Measurements from ENCODE around the gene BLTP2.
"Not testable (repeated sequence)": the region's sequence is repeated elsewhere in the genome, so short reads cannot be mapped to it uniquely, and the experiment has no call there.

BLTP2 gene

DNA sequence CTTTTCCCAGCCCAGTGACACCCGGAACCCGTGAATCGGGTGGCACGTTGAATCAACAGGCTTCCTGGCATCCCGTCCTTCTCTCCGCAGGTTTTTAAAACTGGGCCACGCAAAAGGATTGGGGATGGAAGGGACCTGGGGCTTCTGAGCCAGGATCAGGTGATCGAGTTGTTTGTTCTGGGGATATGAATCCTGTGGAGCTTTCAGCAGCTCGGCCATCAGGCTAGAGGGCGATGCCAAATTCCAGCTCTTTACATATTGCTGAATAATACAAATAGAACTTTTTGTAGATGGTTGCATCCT lies 17.5 kb upstream of the BLTP2 start:
- TF ChIP-seq, protein P1, sequence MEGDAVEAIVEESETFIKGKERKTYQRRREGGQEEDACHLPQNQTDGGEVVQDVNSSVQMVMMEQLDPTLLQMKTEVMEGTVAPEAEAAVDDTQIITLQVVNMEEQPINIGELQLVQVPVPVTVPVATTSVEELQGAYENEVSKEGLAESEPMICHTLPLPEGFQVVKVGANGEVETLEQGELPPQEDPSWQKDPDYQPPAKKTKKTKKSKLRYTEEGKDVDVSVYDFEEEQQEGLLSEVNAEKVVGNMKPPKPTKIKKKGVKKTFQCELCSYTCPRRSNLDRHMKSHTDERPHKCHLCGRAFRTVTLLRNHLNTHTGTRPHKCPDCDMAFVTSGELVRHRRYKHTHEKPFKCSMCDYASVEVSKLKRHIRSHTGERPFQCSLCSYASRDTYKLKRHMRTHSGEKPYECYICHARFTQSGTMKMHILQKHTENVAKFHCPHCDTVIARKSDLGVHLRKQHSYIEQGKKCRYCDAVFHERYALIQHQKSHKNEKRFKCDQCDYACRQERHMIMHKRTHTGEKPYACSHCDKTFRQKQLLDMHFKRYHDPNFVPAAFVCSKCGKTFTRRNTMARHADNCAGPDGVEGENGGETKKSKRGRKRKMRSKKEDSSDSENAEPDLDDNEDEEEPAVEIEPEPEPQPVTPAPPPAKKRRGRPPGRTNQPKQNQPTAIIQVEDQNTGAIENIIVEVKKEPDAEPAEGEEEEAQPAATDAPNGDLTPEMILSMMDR (IDR thresholded peaks at IDR 0.05; ENCODE audit: control insufficient read depth, extremely low read depth, insufficient read depth) = no peak
- H3K4me3 ChIP-seq (ENCODE audit: low read depth, low read length) = peak overlapping the region; percentile 89
- no peak for DNase-seq (ENCODE audit: low read depth)

DNA sequence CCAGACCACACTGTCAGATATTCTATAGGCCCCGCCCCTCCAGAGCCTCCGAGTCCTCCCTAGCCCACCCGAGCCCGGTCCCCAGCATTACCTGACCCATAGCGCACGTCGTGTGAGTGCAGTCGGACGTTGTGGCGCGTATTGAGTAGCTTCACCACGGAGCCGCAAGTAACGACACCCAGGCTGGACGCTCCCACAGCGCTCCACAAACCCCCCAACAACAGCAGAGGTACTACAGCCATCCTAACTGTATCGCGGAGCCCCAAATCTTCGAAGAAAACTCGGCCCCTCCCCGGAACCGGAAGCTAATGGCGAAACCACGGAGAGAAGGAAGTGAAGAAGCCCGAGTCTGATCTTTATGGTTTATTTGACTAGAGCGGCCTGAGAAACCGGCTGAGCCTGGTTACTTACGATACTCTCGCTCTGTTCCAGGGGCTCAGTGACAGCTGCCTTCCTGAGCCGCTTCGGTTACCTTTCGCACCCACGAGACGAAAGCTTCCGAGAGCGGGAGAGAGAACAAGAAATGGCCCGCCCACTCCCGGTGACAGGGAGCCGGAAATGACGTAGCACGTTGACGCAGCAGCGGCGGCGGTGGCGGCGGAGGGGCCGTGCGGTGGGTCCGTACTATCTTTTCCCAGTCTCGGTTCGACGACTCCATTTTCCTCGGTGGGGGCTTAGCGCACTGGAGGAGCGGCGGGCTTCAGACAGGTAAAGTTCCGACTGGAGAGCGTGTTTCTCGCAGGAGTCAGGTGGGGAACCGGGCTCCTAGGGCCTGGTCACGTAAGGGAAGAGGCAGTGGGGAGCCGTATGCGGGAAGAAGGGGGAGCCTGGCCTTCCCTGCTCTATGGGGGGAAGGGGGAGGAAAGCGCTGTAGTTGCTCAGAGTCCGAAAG lies 16.9 kb upstream of the BLTP2 start, which contains the start of the genes SDF2 and SUPT6H:
TSS of gene SDF2 (minus strand) at position 272 of the 892 bp plus-strand sequence. CDS start at position 242, 30 bp downstream.
TSS of gene SUPT6H (plus strand) at position 571 of the 892 bp plus-strand sequence. CDS start 11,197 bp downstream, outside the sequence.
- DNase-seq (ENCODE audit: low read depth) = peak; percentile 32
- TF ChIP-seq, protein P1 (IDR thresholded peaks at IDR 0.05; ENCODE audit: control insufficient read depth, extremely low read depth, insufficient read depth) = no peak
- peak within 1 kb of the TSS; percentile 89 for H3K4me3 ChIP-seq (ENCODE audit: low read depth, low read length)

DNA sequence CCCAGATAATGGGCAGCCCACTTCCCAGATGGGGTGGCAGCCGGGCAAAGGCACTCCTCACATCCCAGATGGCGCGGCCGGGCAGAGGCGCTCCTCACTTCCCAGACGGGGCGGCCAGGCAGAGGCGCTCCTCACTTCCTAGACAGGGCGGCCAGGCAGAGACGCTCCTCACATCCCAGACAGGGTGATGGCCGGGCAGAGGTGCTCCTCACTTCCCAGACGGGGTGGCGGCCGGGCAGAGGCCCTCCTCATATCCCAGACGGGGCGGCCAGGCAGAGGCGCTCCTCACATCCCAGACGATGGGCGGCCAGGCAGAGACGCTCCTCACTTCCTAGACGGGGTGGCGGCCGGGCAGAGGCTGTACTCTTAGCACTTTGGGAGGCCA lies 14.5 kb upstream of the BLTP2 start:
- not testable (repeated sequence) for DNase-seq (ENCODE audit: low read depth); H3K4me3 ChIP-seq (ENCODE audit: low read depth, low read length)

DNA sequence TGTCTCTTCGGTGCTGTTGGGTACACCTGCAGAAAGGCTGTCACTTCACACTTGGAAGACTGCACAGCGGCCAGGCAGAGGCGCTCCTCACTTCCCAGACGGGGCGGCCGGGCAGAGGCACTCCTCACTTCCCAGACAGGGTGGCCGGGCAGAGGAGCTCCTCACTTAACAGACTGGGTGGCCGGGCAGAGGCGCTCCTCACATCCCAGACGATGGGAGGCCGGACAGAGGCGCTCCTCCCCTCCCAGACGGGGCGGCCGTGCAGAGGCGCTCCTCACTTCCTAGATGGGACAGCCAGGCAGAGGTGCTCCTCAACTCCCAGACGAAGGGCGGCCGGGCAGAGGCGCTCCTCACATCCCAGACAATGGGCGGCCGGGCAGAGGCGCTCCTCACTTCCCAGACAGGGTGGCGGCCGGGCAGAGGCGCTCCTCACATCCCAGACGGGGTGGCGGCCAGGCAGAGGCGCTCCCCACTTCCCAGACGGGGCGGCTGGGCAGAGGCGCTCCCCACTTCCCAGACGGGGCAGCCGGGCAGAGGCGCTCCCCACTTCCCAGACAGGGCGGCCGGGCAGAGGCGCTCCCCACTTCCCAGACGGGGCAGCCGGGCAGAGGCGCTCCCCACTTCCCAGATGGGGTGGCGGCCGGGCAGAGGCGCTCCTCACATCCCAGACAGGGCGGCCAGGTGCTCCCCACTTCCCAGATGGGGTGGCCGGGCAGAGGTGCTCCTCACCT lies 14.0 kb upstream of the BLTP2 start:
- not testable (repeated sequence) for H3K4me3 ChIP-seq (ENCODE audit: low read depth, low read length); DNase-seq (ENCODE audit: low read depth)

DNA sequence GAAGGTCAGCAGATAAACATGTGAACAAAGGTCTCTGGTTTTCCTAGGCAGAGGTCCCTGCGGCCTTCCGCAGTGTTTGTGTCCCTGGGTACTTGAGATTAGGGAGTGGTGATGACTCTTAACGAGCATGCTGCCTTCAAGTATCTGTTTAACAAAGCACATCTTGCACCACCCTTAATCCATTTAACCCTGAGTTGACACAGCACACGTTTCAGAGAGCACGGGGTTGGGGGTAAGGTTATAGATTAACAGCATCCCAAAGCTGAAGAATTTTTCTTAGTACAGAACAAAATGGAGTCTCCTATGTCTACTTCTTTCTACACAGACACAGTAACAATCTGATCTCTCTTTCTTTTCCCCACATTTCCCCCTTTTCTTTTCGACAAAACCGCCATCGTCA lies 13.4 kb upstream of the BLTP2 start:
- not testable (repeated sequence) for DNase-seq (ENCODE audit: low read depth); H3K4me3 ChIP-seq (ENCODE audit: low read depth, low read length)

DNA sequence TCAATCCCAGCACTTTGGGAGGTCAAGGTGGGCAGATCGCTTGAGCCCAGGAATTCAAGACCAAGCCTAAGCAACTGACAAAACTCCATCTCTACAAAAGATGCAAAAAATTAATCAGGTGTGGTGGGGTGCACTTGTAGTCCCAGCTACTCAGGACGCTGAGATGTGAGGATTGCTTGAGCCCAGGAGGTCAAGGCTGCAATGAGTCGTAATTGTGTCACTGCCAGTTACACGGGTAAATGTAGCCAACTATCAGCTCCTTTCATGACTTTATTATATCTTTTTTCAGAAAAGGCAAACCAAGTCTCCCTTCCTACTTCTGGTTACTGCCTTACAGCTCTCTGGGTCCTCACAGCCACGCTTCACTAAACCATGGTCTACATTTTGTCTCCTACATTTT lies 12.8 kb upstream of the BLTP2 start:
- DNase-seq (ENCODE audit: low read depth) = no peak
- TF ChIP-seq, protein P1 (IDR thresholded peaks at IDR 0.05; ENCODE audit: control insufficient read depth, extremely low read depth, insufficient read depth) = no peak

DNA sequence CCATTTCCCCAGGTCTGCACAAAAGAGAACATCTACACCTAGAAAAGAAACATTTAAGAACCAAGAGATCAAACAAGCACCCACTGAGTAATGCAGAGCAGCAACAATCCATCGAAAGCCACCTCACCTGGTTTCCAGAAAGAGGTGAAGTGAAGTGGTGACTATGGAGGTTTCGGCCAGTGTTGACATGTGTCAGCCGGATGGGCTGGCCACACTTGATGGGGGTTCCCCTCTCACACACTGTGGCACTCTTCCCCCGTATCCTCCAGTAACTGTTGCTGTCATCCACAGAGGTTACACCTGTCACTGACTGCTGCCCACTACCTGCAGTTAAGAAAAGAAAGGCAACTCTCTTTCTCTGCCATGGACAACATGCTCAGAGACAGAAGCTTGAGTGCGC lies 10.2 kb upstream of the BLTP2 start:
- H3K4me3 ChIP-seq (ENCODE audit: low read depth, low read length) = no peak overlapping the region
- TF ChIP-seq, protein P1 (IDR thresholded peaks at IDR 0.05; ENCODE audit: control insufficient read depth, extremely low read depth, insufficient read depth) = no peak
- DNase-seq (ENCODE audit: low read depth) = no peak

More for the DNA sequence above, 12.8 kb upstream of the BLTP2 start:
- H3K4me3 ChIP-seq (ENCODE audit: low read depth, low read length) = no peak overlapping the region

DNA sequence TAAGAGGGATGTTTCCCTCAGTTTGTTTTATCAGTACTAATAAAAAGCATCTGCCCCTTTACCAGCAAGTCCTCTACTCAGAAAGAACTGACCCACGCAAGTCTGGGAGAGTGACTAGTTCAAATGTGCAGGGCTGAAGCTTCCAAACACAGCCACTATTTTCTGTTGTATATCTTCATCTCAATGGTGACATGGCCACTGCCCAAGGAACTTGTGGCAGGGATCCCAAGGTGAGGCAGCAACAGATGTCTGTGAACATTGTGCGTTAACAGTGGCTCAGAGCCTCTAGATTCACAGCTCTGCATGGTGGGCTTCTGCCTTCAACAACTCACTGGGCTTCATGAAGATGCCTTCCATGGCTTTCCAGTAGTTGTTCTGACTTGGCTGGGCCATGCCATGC lies 3.7 kb upstream of the BLTP2 start:
- TF ChIP-seq, protein P1 (IDR thresholded peaks at IDR 0.05; ENCODE audit: control insufficient read depth, extremely low read depth, insufficient read depth) = no peak
- no peak overlapping the region for H3K4me3 ChIP-seq (ENCODE audit: low read depth, low read length)
- DNase-seq (ENCODE audit: low read depth) = no peak
